Ammon's horn (tissue), 1 donor: ENCODE measurements around the gene MANBA.
A peak's percentile ranks its signal among the peaks of the same experiment; 100 is the strongest.
"Not testable (repeated sequence)": the region's sequence is repeated elsewhere in the genome, so short reads cannot be mapped to it uniquely, and the experiment has no call there.

Source experiments
- DNase-seq: peaks from one replicate; pipeline ENCODE4 v3.0.0-alpha.2; 2016; ENCODE audit warnings: low spot score

The MANBA gene

GRCh38 chr4:102619776-102620631 lies 140.8 kb downstream of the MANBA start:
- not testable (repeated sequence) for DNase-seq

- DNase-seq, result not testable (repeated sequence)
Measured at GRCh38 chr4:102619021-102619420, 141.7 kb downstream of the MANBA start.

- DNase-seq, result no peak
Measured at GRCh38 chr4:102616636-102617035, 144.1 kb downstream of the MANBA start.

GRCh38 chr4:102614801-102615200 lies 146.0 kb downstream of the MANBA start:
- DNase-seq, result no peak

- DNase-seq, result no peak
Measured at GRCh38 chr4:102612824-102613366, 147.9 kb downstream of the MANBA start.

- DNase-seq, result no peak
Measured at GRCh38 chr4:102612210-102612609, 148.6 kb downstream of the MANBA start.

- no peak for DNase-seq
Measured at GRCh38 chr4:102610476-102610875, 150.3 kb downstream of the MANBA start.

- DNase-seq, result peak; percentile 25
Measured at GRCh38 chr4:102610007-102610406, 150.8 kb downstream of the MANBA start.

GRCh38 chr4:102608190-102608589 lies 152.6 kb downstream of the MANBA start:
- no peak for DNase-seq

GRCh38 chr4:102606846-102607450 lies 153.8 kb downstream of the MANBA start:
- DNase-seq, result peak; percentile 40

- no peak for DNase-seq
Measured at GRCh38 chr4:102606261-102606660, 154.5 kb downstream of the MANBA start.

GRCh38 chr4:102604222-102604940 lies 156.4 kb downstream of the MANBA start:
- DNase-seq, result no peak

- no peak for DNase-seq
Measured at GRCh38 chr4:102601586-102602227, 159.1 kb downstream of the MANBA start.

GRCh38 chr4:102600689-102601088 lies 160.1 kb downstream of the MANBA start:
- no peak for DNase-seq

GRCh38 chr4:102599886-102600285 lies 160.9 kb downstream of the MANBA start:
- DNase-seq, result no peak

GRCh38 chr4:102599455-102599854 lies 161.3 kb downstream of the MANBA start:
- DNase-seq, result no peak

- DNase-seq, result no peak
Measured at GRCh38 chr4:102598762-102599374, 161.9 kb downstream of the MANBA start.

GRCh38 chr4:102598086-102598761 lies 162.5 kb downstream of the MANBA start:
- DNase-seq, result no peak

GRCh38 chr4:102596532-102596931 lies 164.2 kb downstream of the MANBA start:
- DNase-seq, result no peak

GRCh38 chr4:102594000-102594399 lies 166.8 kb downstream of the MANBA start:
- DNase-seq, result no peak

- DNase-seq, result peak; percentile 18
Measured at GRCh38 chr4:102593147-102593546, 167.6 kb downstream of the MANBA start.
